HG03039 (cell line): ENCODE measurements around the gene CHST12.

ENCODE experiments used
- ATAC-seq: cut with Tn5 transposase; IDR thresholded peaks from one replicate; pipeline ENCODE4 v1.9.1; 2021; ENCODE audit warnings: mild to moderate bottlenecking, moderate library complexity; ENCODE audit not compliant: unreplicated experiment

The CHST12 gene

DNA sequence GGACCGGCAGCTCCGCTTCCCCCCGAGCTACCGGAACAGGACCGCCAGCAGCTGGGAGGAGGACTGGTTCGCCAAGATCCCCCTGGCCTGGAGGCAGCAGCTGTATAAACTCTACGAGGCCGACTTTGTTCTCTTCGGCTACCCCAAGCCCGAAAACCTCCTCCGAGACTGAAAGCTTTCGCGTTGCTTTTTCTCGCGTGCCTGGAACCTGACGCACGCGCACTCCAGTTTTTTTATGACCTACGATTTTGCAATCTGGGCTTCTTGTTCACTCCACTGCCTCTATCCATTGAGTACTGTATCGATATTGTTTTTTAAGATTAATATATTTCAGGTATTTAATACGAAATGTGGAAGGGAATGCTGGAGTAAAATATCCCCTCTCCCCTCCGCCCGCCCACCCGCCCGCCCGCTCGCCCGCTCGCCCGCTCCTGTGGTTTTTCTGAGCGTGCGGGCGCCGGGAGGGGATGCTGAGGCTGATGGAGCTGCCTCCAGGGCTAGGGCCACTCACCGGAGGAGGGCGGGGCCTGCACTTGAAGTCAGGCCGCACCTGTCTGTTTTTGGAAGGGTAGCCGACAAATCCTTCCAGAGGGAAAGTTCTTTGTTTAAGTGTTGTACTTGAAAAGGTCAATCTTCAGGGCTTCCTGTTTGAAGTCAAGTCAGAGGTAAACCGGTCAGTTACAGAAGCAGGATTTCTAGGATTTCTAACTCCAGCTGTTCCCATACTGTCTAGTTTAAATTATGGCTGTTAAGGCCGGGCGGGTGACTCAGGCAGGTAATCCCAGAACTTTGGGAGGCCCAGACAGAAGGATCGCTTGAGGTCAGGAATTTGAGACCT lies 30.5 kb downstream of the CHST12 start:
- ATAC-seq, result no peak

DNA sequence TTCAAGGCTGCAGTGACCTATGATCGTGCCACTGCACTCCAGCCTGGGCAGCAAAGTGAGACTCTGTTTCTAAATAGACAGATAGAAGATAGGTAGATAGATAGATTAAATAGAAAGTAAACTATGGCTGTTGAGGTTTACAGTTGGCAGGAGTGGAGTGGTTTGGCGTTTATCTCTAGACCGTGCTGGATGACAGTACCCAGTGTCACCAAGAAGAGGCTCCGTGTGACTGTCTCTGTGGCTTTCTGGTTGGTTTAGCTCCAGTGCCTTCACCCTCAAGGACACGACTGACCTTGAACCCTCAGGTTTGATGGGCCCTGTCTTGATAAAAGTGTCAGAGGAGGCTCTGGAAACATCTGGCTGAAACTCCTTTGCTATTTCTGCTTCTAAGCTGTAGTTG lies 31.7 kb downstream of the CHST12 start:
- no peak for ATAC-seq

DNA sequence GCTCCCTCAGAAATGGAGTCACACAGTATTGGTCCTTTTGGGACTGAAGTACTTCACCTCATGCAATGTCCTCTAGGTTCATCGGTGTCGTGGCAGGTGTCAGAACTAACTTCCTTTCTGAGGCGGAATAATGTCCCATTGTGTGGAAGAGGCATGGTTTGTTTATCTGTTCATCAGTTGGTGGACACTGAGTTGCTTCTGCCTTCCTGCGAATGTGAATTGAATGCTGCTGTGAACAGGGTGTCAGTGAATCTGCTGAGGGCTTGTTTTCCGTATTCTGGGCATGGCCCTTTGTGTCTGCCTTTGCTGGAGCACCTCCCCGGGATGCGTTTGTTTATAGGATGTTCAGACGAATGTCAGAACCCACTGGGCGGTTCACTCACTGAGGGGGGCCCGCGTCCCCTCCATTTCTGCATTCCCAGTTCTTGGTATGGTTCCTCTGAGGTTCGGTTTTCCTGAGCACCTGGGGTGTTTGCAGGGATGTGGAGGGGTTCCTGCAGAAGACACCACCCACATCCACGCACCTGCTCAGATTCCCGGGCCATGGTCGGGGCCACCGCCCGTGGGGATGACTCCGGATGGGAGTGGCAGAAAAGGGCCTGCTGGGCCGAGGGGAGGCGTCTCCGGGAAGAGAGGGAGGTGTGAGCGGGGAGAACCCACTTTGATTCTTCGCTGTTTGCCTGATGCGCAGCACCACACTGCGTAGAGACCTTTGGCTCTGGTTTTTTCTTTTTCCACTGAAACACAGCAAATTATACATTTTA lies 33.1 kb downstream of the CHST12 start:
- ATAC-seq, result no peak

DNA sequence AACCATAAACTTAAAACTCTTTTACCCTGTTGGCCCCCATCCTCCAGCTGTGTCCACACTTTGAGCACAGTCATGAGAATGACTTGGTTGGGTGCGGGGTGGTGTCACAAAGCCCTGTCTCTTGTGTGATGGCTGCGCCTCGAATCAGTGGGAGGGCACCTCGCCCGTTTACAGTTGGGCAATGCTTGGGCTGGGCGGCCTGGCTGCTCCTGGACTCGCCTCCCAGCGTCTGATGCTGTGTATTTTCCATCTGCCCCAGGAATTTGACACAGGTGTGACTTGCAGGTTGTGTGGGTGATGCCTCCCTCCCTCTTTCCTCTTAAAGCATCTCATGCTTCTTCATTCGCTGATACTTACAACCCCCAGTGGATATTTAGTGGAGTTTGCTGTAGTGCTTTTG lies 33.7 kb downstream of the CHST12 start:
- ATAC-seq, result no peak

GRCh38 chr7:2437537-2438148 lies 34.2 kb downstream of the CHST12 start:
- no peak for ATAC-seq

GRCh38 chr7:2438186-2438585 lies 34.8 kb downstream of the CHST12 start:
- ATAC-seq, result no peak

- ATAC-seq, result no peak
Measured at GRCh38 chr7:2438775-2439174, 35.4 kb downstream of the CHST12 start.

- ATAC-seq, result no peak
Measured at GRCh38 chr7:2440608-2441245, 37.3 kb downstream of the CHST12 start.

DNA sequence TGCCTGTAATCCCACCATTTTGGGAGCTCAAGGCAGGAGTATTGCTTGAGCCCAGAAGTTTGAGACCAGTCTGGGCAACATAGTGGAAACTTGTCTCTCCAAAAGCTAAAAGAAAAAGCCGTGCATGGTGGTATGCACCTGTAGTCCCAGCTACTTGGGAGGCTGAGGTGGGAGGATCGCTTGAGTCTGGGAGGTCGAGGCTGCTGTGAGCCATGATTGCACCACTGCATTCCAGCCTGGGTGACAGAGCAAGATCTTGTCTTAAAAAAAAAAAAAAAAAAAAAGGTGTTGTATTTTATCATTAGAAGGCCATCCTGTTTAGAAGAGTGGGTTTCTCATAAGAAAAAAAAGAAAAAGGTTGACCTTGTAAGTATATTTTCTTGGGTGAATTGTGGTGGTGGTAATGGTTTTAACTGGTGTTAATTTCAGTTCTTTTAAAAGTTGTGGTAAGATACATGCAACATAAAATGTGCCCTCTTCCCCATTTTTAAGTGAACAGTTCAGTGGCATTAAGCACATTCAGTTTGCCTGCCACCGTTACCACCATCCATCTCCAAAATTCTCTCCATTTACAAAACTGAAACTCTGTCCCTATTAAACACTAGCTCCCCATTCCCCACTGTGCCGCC lies 38.1 kb downstream of the CHST12 start:
- ATAC-seq, result no peak

GRCh38 chr7:2443491-2443890 lies 40.1 kb downstream of the CHST12 start:
- no peak for ATAC-seq

DNA sequence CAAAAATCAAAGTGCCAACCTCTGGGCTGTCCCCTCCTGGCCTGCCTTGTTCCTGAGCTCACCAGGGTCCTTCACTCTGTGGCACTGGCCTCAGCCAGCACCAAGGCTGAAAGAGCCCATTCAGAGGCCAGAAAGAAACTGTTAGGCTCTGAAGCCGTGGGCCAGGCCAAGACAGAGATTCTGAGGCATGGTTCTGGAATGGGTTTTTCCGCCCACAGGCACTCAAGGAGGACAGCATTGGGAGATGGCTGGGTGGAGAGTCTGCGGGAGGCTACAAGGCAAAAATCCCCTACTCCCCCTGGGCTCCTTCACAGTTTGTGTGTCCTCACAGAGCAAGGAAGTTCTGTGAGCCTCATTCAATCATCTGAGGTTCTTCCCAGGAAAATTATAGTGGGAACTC lies 41.1 kb downstream of the CHST12 start:
- no peak for ATAC-seq

DNA sequence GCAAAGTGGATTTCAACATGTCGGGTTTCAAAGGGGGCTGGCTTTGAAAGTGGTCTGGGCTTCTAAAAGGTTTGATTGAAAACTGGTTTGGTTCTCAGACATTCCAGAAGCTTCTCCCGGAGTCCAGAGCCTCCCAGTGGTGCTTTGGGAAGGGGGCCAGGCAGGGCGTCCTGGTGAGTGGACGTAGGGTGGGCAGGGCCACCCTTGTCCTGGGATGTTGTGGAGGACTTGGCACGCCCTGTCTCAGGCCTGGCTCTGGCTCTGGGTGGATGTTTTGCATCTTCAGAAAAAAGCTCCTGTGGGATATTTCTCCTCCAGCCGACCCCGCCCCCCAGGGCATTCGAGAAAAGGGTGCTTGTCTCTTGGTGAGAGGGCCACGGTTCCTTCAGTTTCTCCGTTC lies 41.6 kb downstream of the CHST12 start:
- no peak for ATAC-seq

DNA sequence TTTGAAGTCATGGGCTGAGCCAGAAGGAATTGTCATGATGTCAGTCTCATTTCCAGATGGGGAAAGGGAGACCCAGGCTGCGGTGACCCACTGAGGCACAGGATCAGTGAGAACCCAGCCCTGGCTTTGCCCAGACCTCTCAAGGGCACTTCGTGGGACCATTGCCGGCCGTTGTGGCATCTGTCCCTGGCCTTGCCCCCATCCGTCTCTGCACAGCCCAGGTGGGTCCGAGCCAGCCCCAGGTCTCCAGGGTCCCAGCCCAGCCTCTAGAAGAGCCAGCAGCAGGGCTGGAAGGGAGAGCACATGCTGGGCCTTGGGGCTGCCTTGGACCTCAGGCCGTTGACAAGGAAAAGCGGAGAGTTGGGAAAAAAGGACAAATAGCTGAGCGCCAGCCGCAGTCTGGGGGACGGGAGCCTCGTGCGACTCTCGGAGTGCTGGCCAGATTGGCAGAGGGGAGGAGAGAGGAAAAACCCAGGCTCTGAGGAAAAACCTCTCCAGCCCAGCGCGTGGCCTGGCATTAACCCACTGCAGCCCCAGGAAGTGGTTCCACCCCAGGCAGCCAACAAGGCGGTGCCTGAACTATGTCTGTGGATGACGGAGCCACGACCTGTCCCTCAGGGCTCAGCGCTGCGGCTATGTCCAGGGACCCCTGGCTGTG lies 42.6 kb downstream of the CHST12 start:
- ATAC-seq, result no peak

GRCh38 chr7:2446676-2447075 lies 43.3 kb downstream of the CHST12 start:
- ATAC-seq, result no peak

DNA sequence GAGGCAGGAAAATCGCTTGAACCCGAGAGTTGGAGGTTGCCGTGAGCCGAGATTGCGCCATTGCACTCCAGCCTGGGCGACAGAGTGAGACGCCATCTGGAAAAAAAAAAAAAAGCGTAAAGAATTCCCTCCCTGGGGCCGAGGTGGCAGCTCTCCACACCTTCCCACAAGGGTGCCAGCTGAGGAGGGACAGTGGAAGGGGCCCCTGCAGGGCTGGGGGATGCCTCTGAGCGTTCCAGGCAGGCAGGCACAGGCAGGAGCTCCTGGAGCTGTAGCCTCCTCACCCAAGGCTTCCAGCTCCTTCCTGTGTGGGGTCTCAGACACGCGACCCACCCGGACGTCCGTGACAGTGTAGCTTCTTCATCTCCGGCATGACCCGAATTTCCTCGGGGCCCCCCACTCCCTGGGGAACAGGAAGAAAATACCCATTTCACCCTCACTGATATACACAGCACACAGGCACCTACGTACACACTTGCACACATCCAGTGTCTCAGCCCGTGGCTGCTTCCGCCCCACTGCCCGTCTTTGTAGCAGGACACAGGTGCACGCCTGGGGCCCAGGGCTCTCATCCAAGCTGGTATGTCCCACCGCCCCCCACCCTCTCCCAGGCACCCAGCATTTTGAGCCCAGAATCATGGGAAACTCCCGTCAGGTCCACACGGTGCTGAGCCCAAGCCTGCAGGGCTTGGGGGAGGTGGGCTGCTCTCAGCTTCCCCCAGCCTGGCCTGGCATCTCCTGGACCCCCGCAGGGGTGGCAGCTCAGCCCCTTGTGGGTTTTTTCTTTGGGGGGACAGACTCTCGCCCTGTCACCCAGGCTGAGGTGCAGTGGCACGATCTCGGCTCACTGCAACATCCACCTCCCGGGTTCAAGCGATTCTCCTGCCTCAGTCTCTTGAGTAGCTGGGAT lies 47.0 kb downstream of the CHST12 start:
- ATAC-seq, result no peak

- no peak for ATAC-seq
Measured at GRCh38 chr7:2451171-2452073, 48.0 kb downstream of the CHST12 start.

DNA sequence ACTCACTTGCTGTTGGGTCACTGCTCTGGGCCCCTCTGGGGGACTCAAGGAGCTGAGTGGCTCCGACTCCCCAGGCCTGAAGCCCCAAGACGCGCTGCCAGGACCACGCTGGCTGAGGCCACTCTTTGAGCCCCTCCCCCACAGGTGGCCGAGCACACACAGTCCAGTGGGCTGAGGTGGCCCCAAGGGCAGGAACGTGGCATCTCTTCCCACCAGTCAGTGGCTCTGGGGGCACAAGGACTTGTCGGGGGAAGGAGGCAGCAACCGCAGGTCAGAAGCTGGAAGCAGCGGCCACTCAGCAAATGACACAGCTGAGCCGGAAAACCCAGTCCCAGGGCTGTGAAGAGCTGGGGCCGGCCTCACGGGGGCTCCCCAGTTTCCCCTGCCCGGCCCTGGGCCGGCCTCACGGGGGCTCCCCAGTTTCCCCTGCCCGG lies 48.7 kb downstream of the CHST12 start:
- no peak for ATAC-seq

DNA sequence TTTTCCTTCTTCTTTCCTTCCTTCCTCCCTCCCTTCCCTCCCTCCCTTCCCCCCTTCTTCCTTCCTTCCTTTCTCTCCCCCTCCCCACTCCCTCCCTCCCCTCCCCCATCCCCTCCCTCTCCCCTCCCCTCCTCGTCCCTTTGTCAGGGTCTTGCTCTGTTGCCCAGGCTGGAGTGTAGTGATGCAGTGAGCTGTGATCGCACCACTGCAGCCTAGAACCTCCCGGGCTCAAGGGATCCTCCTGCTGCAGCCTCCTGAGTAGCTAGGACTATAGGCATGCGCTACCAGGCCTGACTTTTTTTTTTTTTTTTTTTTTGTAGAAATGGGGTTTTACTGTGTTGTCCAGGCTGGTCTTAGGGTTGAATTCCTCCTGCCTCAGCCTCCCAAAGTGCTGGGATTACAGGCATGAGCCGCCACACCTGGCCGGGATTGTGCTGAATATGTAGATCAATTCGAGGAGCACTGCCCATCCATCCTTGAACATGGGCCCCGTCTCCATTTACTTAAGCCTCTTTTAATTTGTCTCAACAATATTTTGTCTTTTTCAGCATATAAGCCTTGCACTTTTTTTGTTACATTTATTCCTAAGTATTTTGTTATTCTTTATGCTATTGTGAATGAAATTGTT lies 49.3 kb downstream of the CHST12 start:
- no peak for ATAC-seq
